Measurements from ENCODE around the gene PAAF1. TPM values are rescaled to one million over a fixed set of nuclear protein-coding genes. Genes with fewer than 3 reads are reported as not detected.

The PAAF1 gene
- 13.9 and 22.0 TPM in 2 replicates for total RNA-seq

GRCh38 chr11:73876424-73877310 is at the start of gene PAAF1, which contains the start of gene COA4:
TSS of gene PAAF1 (plus strand) at chr11:73876999. CDS start at chr11:73877022, 23 bp downstream.
TSS of gene COA4 (minus strand) at chr11:73876846. CDS start at chr11:73873378, 3,468 bp downstream.
- DNase-seq (ENCODE audit: low read depth), result peak; percentile 95

GRCh38 chr11:73830261-73830660 is 46.5 kb upstream of the PAAF1 start:
- no peak for DNase-seq (ENCODE audit: low read depth)

- DNase-seq (ENCODE audit: low read depth), result no peak
These were observed 43.7 kb upstream of the PAAF1 start for GRCh38 chr11:73833067-73833466.

GRCh38 chr11:73838443-73839122 is 38.2 kb upstream of the PAAF1 start:
- DNase-seq (ENCODE audit: low read depth), result peak; percentile 75

- no peak for DNase-seq (ENCODE audit: low read depth)
These were observed 37.7 kb upstream of the PAAF1 start for GRCh38 chr11:73839123-73839457.

GRCh38 chr11:73851046-73851764 is 25.6 kb upstream of the PAAF1 start:
- DNase-seq (ENCODE audit: low read depth), result no peak

GRCh38 chr11:73852049-73852448 is 24.8 kb upstream of the PAAF1 start:
- no peak for DNase-seq (ENCODE audit: low read depth)

GRCh38 chr11:73854680-73855079 is 22.1 kb upstream of the PAAF1 start:
- no peak for DNase-seq (ENCODE audit: low read depth)

GRCh38 chr11:73856031-73856567 is 20.7 kb upstream of the PAAF1 start:
- DNase-seq (ENCODE audit: low read depth), result no peak

- peak; percentile 75 for DNase-seq (ENCODE audit: low read depth)
These were observed 17.1 kb upstream of the PAAF1 start for GRCh38 chr11:73859671-73860070.

- DNase-seq (ENCODE audit: low read depth), result no peak
These were observed 16.6 kb upstream of the PAAF1 start for GRCh38 chr11:73860202-73860601.

- no peak for DNase-seq (ENCODE audit: low read depth)
These were observed 13.8 kb upstream of the PAAF1 start for GRCh38 chr11:73862986-73863385.

GRCh38 chr11:73866095-73866579 is 10.7 kb upstream of the PAAF1 start:
- peak; percentile 7 for DNase-seq (ENCODE audit: low read depth)

- peak; percentile 97 for DNase-seq (ENCODE audit: low read depth)
These were observed 10.2 kb upstream of the PAAF1 start for GRCh38 chr11:73866586-73866996.

- peak; percentile 30 for DNase-seq (ENCODE audit: low read depth)
These were observed 7.4 kb upstream of the PAAF1 start for GRCh38 chr11:73869332-73869949.

GRCh38 chr11:73870261-73870660 is 6.5 kb upstream of the PAAF1 start:
- no peak for DNase-seq (ENCODE audit: low read depth)

GRCh38 chr11:73872749-73873357 is 3.9 kb upstream of the PAAF1 start:
- DNase-seq (ENCODE audit: low read depth), result no peak

GRCh38 chr11:73875380-73875779 is 1.4 kb upstream of the PAAF1 start:
- DNase-seq (ENCODE audit: low read depth), result no peak

GRCh38 chr11:73875840-73876239 is 959 bp upstream of the PAAF1 start:
- no peak for DNase-seq (ENCODE audit: low read depth)

- peak; percentile 6 for DNase-seq (ENCODE audit: low read depth)
These were observed 2.0 kb downstream of the PAAF1 start for GRCh38 chr11:73878771-73879170.

GRCh38 chr11:73880449-73880848 is 3.6 kb downstream of the PAAF1 start:
- peak; percentile 23 for DNase-seq (ENCODE audit: low read depth)

Measured in renal cortical epithelial cell (primary cell).